Bronchial epithelial cell (primary cell): ENCODE measurements around the gene FAM114A1. TPM values are rescaled to one million over a fixed set of nuclear protein-coding genes. Genes with fewer than 3 reads are reported as not detected.

Experiments used
- DNase-seq: peaks from one replicate; pipeline ENCODE4 v3.0.0-alpha.2; 2010; ENCODE audit warnings: low read depth
- FAIRE-seq: peaks from 2 replicates; lab custom pipeline; 2011; peaks lifted over from hg19 to GRCh38; lab: Jason Lieb, UNC
- H3K27me3 ChIP-seq: 2 replicates; pipeline ENCODE4 v1.5.1; 2011; ENCODE audit warnings: low read length; ENCODE audit not compliant: control insufficient read depth, insufficient read depth
- H3K36me3 ChIP-seq: 2 replicates; pipeline ENCODE4 v1.5.1; 2011; ENCODE audit warnings: low read length; ENCODE audit not compliant: control insufficient read depth, insufficient read depth
- H3K4me3 ChIP-seq: 2 replicates; pipeline ENCODE4 v1.5.1; 2011; ENCODE audit warnings: mild to moderate bottlenecking, low read depth, low read length, control low read depth
- CTCF ChIP-seq: IDR thresholded peaks from 2 replicates; pipeline ENCODE4 v1.5.1; 2011; ENCODE audit warnings: mild to moderate bottlenecking, moderate library complexity, low read length, control low read depth, inconsistent platforms; ENCODE audit not compliant: insufficient read depth, severe bottlenecking
- total RNA-seq: library from RNA; depleted of rRNA; stranded (reverse); fragments of >200 nt; gene quantifications from 2 replicates; pipeline ENCODE4 v1.2.1, GENCODE V29; 2014

Gene FAM114A1
- total RNA-seq, 1 donor from 2014 or later, result 44.2 TPM

- H3K36me3 ChIP-seq, result peaks cover 3% of the 10 kb centered on the region
- no peak overlapping the region for H3K4me3 ChIP-seq
- DNase-seq (peak; percentile 43), FAIRE-seq (no peak)
- no peaks in the 10 kb centered on the region for H3K27me3 ChIP-seq
- TF ChIP-seq CTCF, result peak; percentile 18
Measured at GRCh38 chr4:38902695-38903094, 35.1 kb downstream of the FAM114A1 start.

- TF ChIP-seq CTCF, result no peak
- no peaks in the 10 kb centered on the region for H3K27me3 ChIP-seq
- no peak overlapping the region for H3K4me3 ChIP-seq
- H3K36me3 ChIP-seq, result peaks cover 3% of the 10 kb centered on the region
- FAIRE-seq (no peak), DNase-seq (no peak)
Measured at GRCh38 chr4:38904090-38904666, 36.6 kb downstream of the FAM114A1 start.

- Histone ChIP-seq H3K27me3 (no peaks in the 10 kb centered on the region), H3K4me3 (no peak overlapping the region), H3K36me3 (peaks cover 5% of the 10 kb centered on the region)
- TF ChIP-seq CTCF, result no peak
- DNase-seq (no peak), FAIRE-seq (no peak)
Measured at GRCh38 chr4:38904682-38905081, 37.1 kb downstream of the FAM114A1 start.

- no peak for DNase-seq
- Histone ChIP-seq H3K27me3 (no peaks in the 10 kb centered on the region), H3K36me3 (peaks cover 8% of the 10 kb centered on the region), H3K4me3 (no peak overlapping the region)
- FAIRE-seq, result no peak
- no peak for TF ChIP-seq CTCF
Measured at GRCh38 chr4:38905652-38906385, 38.2 kb downstream of the FAM114A1 start.

GRCh38 chr4:38907696-38908270 lies 40.2 kb downstream of the FAM114A1 start:
- FAIRE-seq (no peak), DNase-seq (no peak)
- TF ChIP-seq CTCF, result no peak
- no peaks in the 10 kb centered on the region for H3K27me3 ChIP-seq
- peaks cover 9% of the 10 kb centered on the region for H3K36me3 ChIP-seq
- no peak overlapping the region for H3K4me3 ChIP-seq
